Fibroblast of the aortic adventitia (primary cell): ENCODE measurements around the gene THRB. TPM values are rescaled to one million over a fixed set of nuclear protein-coding genes. Genes with fewer than 3 reads are reported as not detected.
A peak's percentile ranks its signal among the peaks of the same experiment; 100 is the strongest.

Experiments used
- DNase-seq: peaks from one replicate; pipeline ENCODE4 v3.0.0-alpha.2; 2010; ENCODE audit warnings: low read depth
- H3K4me3 ChIP-seq: 2 replicates; pipeline ENCODE4 v1.5.1; 2011; ENCODE audit warnings: low read depth, mild to moderate bottlenecking, control low read depth, low read length, moderate library complexity
- CTCF ChIP-seq: IDR thresholded peaks from 2 replicates; pipeline ENCODE4 v1.5.1; 2011; ENCODE audit warnings: mild to moderate bottlenecking, low read length, control low read depth, inconsistent platforms; ENCODE audit not compliant: insufficient read depth
- total RNA-seq: library from RNA; depleted of rRNA; stranded (reverse); fragments of >200 nt; gene quantifications from 2 replicates; pipeline ENCODE4 v1.2.3, GENCODE V29; 2012; ENCODE audit warnings: low replicate concordance

THRB gene
- total RNA-seq, 1 donor = 4.7 TPM

DNA sequence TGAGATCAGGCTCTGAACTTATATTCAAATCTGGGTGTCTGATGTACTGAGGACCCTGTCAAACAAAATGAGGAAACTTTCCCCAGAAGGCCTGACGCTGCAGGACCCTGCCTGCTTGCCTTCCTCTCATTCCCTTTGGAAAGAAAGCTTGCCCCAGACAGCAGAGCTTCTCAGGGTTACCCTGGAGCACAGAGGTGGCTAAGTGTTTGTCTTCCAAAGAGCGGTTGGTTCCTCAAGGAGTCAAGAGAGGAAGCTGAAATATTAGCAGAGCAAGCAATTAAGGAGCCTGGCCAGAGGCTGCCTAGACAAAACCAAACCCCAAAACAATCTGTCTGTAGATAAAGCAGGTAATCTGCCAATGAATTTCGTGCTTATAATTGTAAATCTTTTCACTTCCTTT, 374.2 kb downstream of the THRB start:
- no peak for DNase-seq
- no peak overlapping the region for H3K4me3 ChIP-seq
- no peak for TF ChIP-seq CTCF

DNA sequence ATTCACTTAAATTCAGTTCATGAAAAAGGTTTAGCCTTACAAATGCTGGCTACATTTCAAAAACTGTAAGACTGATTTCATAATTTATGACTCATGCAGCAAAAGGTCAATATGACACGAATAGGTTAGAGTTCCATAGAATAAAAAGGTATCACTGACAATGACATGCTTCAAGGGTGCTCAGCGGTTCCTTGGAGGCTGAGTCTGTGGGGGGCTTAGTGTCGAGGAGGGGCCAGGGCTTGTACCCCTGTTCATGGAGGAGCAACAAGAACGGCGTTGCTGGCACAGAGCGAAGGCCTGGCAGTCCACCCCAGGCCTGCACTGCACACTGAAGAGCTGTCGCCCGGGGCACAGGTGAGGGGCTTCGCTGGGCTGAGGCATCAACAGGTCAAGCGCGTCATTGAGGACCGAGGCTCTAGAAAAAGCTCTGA, 375.3 kb downstream of the THRB start:
- peak; percentile 63 for DNase-seq
- TF ChIP-seq CTCF = no peak
- no peak overlapping the region for H3K4me3 ChIP-seq

- TF ChIP-seq CTCF = no peak
- DNase-seq = no peak
- no peak overlapping the region for H3K4me3 ChIP-seq
These were observed 377.1 kb downstream of the THRB start for GRCh38 chr3:24117508-24117907.

DNA sequence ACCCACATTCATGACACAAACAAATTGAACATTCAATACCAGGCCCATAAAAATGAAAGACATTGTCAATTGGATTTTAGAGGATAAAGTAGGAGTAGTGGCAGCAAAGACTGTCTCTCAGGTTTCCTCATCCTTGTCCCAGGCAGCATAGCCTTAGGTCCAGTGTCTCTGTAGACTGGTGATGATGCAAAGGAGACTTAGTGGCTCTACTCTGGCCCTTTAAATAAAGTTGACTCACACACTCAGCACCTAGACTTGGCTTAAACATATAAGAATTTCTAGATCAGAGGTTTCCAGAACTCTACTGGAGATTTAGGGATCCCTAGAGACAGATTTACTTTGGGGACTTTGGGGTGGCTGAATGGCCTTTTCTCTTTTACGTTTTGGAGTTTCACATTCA, 382.9 kb downstream of the THRB start:
- no peak for DNase-seq
- TF ChIP-seq CTCF = no peak
- H3K4me3 ChIP-seq = no peak overlapping the region

- DNase-seq = peak; percentile 32
- TF ChIP-seq CTCF = no peak
These were observed 384.6 kb downstream of the THRB start for GRCh38 chr3:24110051-24110450.

GRCh38 chr3:24101676-24102168, 392.9 kb downstream of the THRB start:
- H3K4me3 ChIP-seq = no peak overlapping the region
- DNase-seq = peak; percentile 50
- no peak for TF ChIP-seq CTCF

More at GRCh38 chr3:24110051-24110450, 384.6 kb downstream of the THRB start:
- no peak overlapping the region for H3K4me3 ChIP-seq
